HUES64 (cell line): ENCODE measurements around the gene KRIT1.
"Not testable (repeated sequence)": the region's sequence is repeated elsewhere in the genome, so short reads cannot be mapped to it uniquely, and the experiment has no call there.

Source experiments
- H3K27ac ChIP-seq: 2 replicates; pipeline ENCODE4 v1.7.0; 2013; ENCODE audit warnings: low read depth, low read length, inconsistent platforms
- H3K27me3 ChIP-seq: 2 replicates; pipeline ENCODE4 v1.6.1; 2013; ENCODE audit warnings: mild to moderate bottlenecking, low read length; ENCODE audit not compliant: insufficient read depth
- H3K36me3 ChIP-seq: 2 replicates; pipeline ENCODE4 v1.6.1; 2013; ENCODE audit warnings: mild to moderate bottlenecking, low read length; ENCODE audit not compliant: insufficient read depth
- H3K4me1 ChIP-seq: 2 replicates; pipeline ENCODE4 v1.6.1; 2013; ENCODE audit warnings: mild to moderate bottlenecking, low read length, moderate library complexity; ENCODE audit not compliant: insufficient read depth
- H3K4me3 ChIP-seq: 2 replicates; pipeline ENCODE4 v1.5.1; 2013; ENCODE audit warnings: mild to moderate bottlenecking, low read length, moderate library complexity
- H3K9ac ChIP-seq: 2 replicates; pipeline ENCODE4 v1.6.1; 2013; ENCODE audit warnings: mild to moderate bottlenecking, low read depth, low read length
- H3K9me3 ChIP-seq: 2 replicates; pipeline ENCODE4 v1.6.1; 2013; ENCODE audit warnings: low read depth, low read length; ENCODE audit not compliant: insufficient read depth
- WGBS: fragments of 150-250, 120-280 bp; methylation state at CpG from one replicate; pipeline ENCODE4 v1.1.7; 2013; ENCODE audit warnings: missing lambda C conversion rate; 5-methylcytosine and 5-hydroxymethylcytosine counted together

KRIT1 gene

DNA sequence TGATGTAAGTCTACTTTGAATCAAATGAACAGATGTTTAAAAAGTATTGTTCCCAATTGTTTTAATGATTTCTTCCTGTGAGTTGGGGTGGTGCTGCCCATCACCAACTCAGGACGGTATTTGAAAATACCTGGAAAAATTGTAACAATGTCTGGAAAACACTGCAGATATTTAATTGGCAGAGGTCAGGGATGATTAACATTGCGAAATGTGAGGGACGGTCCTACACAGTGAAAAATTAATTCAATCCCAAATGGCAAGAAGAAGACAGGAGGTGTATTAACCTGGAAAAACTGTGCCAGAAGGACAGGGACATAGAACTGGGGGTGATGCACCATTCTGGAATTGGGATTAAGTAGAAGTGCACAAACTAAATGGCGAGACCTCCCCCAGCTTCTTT lies 29.6 kb upstream of the KRIT1 start:
- Histone ChIP-seq H3K4me1 (peaks cover 20% of the 10 kb centered on the region), H3K9ac (no peak overlapping the region), H3K36me3 (no peaks in the 10 kb centered on the region), H3K4me3 (no peak overlapping the region), H3K27ac (no peak overlapping the region), H3K27me3 (no peaks in the 10 kb centered on the region), H3K9me3 (no peaks in the 10 kb centered on the region)
- WGBS: 93% methylated on average over 4 of the region's 4 CpGs

- Histone ChIP-seq H3K9me3 (no peaks in the 10 kb centered on the region), H3K4me3 (no peak overlapping the region), H3K9ac (no peak overlapping the region), H3K27ac (no peak overlapping the region), H3K27me3 (no peaks in the 10 kb centered on the region), H3K4me1 (0 out of 2 replicates have a peak, but pooled peaks cover 18% of the 10 kb centered on the region), H3K36me3 (no peaks in the 10 kb centered on the region)
- no CpG with 5 or more reads among the region's 1 CpG for WGBS
Measured at GRCh38 chr7:92268921-92269320, 23.2 kb upstream of the KRIT1 start.

DNA sequence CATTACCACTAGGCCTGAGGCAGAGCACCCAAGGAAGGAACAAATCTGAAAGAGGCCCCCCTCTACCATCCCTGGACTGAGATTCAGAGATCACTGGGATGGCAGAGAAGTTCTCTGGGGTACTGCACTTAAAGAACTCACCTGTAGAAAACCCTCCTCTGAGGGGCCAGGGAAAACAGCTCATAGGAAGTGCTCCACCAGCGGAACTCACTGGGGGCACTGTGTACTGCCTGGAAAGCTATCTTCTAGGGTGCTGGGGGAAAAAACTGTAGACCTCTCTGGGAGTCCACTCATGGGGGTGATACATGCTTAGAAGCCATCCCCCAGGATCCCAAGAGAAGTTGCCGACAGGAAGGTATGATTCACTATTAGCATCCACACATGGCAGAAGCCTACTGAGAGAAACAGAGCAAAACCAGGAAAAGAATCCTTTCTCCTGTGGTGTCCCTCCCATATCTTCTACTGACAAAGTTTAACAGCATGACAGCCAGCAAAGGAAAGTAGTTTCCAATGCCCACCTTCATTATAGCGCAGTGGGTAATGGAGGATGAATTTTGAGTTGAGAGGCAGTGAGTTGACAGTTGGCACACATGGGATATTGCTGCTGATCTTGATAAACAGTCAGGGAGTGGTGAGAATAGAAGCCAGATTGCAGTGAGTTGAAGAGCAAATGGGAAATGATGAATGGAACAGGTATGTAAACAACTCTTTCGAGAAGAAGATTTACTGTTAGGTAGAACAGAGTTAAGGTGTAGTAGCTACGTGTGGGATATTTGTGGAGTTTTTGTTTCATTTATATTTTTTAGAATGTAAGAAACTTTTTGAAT lies 20.9 kb upstream of the KRIT1 start:
- H3K4me1 ChIP-seq: 0 out of 2 replicates have a peak, but pooled peaks cover 18% of the 10 kb centered on the region
- no peak overlapping the region for H3K27ac ChIP-seq
- WGBS: 88% methylated on average over 5 of the region's 5 CpGs
- H3K36me3 ChIP-seq: no peaks in the 10 kb centered on the region
- H3K9ac ChIP-seq: no peak overlapping the region
- H3K9me3 ChIP-seq: no peaks in the 10 kb centered on the region
- no peaks in the 10 kb centered on the region for H3K27me3 ChIP-seq
- no peak overlapping the region for H3K4me3 ChIP-seq

DNA sequence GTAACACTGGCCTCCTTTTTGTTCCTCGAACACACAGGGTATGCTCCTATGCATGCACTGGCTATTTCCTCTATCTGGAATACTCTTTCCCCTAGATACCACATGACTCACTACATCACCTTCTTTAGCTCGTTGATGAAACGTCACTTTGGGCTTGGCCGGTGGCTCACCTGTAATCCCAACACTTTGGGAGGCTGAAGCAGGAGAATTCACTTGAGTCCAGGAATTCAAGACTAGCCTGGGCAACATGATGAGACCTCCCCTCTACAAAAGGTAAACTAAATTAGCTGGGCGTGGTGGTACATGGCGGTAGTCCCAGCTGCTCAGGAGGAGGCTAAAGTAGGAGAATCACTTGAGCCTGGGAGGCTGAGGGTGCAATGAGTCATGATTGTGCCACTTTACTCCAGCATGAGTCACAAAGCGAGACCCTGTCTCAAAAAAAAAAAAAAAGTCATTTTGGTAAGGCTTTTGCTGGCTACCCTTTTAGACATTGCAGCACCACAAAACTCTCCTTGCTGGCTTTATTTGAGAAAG lies 14.6 kb upstream of the KRIT1 start:
- Histone ChIP-seq H3K4me3 (no peak overlapping the region), H3K4me1 (no peaks in the 10 kb centered on the region), H3K27me3 (no peaks in the 10 kb centered on the region), H3K9me3 (no peaks in the 10 kb centered on the region), H3K36me3 (no peaks in the 10 kb centered on the region), H3K27ac (no peak overlapping the region), H3K9ac (no peak overlapping the region)
- 84% methylated on average over 7 of the region's 7 CpGs for WGBS

GRCh38 chr7:92259610-92260247 lies 14.0 kb upstream of the KRIT1 start:
- Histone ChIP-seq H3K4me1 (no peaks in the 10 kb centered on the region), H3K27me3 (no peaks in the 10 kb centered on the region), H3K4me3 (no peak overlapping the region), H3K36me3 (no peaks in the 10 kb centered on the region), H3K9me3 (no peaks in the 10 kb centered on the region), H3K27ac (no peak overlapping the region), H3K9ac (no peak overlapping the region)
- 99% methylated on average over 2 of the region's 2 CpGs for WGBS

- 84% methylated on average over 3 of the region's 4 CpGs for WGBS
- H3K4me3 ChIP-seq: no peak overlapping the region
- peaks cover 4% of the 10 kb centered on the region; the same call in 1 of the 2 replicates for H3K9me3 ChIP-seq
- no peak overlapping the region for H3K9ac ChIP-seq
- H3K36me3 ChIP-seq: no peaks in the 10 kb centered on the region
- no peaks in the 10 kb centered on the region for H3K27me3 ChIP-seq
- H3K4me1 ChIP-seq: no peaks in the 10 kb centered on the region
- no peak overlapping the region for H3K27ac ChIP-seq
Measured at GRCh38 chr7:92259062-92259461, 13.3 kb upstream of the KRIT1 start.

DNA sequence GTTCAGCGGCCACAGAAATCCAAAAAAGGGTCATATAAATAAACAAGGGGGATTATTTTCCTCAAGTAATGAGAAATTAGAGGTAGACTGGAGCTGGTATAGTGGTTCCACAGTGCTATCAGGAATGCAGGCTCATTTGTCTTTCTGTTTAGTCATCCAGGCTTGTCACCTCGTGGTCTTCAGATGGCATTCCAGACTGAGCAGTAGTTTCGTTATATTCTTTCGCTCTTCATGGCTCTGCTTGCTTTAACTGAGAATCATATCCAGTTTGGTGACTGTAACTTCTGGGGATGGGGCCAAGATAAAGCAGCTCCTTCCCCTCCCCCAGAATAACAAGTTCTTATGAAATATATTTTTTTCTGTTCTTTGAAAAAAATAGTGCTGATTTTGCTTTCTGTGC lies 9.6 kb upstream of the KRIT1 start:
- no peak overlapping the region for H3K4me3 ChIP-seq
- H3K9ac ChIP-seq: no peak overlapping the region
- H3K36me3 ChIP-seq: no peaks in the 10 kb centered on the region
- peaks cover 4% of the 10 kb centered on the region; the same call in 1 of the 2 replicates for H3K9me3 ChIP-seq
- H3K4me1 ChIP-seq: no peaks in the 10 kb centered on the region
- H3K27me3 ChIP-seq: no peaks in the 10 kb centered on the region
- no peak overlapping the region for H3K27ac ChIP-seq
- WGBS: 90% methylated on average over 4 of the region's 4 CpGs

- H3K27ac ChIP-seq, H3K4me1 ChIP-seq, H3K4me3 ChIP-seq, H3K27me3 ChIP-seq, H3K9ac ChIP-seq, H3K36me3 ChIP-seq, H3K9me3 ChIP-seq: not testable (repeated sequence)
- 90% methylated on average over 1 of the region's 1 CpG for WGBS
Measured at GRCh38 chr7:92254800-92255199, 9.1 kb upstream of the KRIT1 start.

- H3K4me1 ChIP-seq: no peaks in the 10 kb centered on the region
- no peaks in the 10 kb centered on the region for H3K27me3 ChIP-seq
- no peak overlapping the region for H3K27ac ChIP-seq
- no peak overlapping the region for H3K4me3 ChIP-seq
- WGBS: 87% methylated on average over 1 of the region's 1 CpG
- peaks cover 4% of the 10 kb centered on the region; the same call in 1 of the 2 replicates for H3K9me3 ChIP-seq
- H3K9ac ChIP-seq: no peak overlapping the region
- no peaks in the 10 kb centered on the region for H3K36me3 ChIP-seq
Measured at GRCh38 chr7:92253251-92253650, 7.5 kb upstream of the KRIT1 start.

DNA sequence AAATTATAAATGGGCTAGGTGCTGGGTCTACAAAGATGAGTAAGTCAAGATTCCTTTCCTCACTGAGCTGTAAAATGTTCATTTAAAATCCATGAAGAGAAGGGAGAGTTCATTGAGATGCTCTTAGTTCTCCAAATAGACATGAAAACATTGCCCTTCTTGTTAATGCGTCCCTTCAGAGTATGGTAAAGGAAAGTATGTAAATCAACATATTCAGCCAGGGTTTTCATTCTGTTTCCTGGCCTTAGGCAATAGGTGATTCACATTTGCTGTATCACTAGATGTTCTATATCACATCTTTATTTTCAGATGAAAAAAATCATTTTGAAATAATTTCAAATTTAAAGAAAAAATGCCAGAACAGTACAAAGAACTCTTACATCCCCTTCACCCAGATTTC lies 5.5 kb upstream of the KRIT1 start:
- H3K9ac ChIP-seq: no peak overlapping the region
- H3K4me3 ChIP-seq: no peak overlapping the region
- no peak overlapping the region for H3K27ac ChIP-seq
- H3K27me3 ChIP-seq: no peaks in the 10 kb centered on the region
- WGBS: 100% methylated on average over 1 of the region's 1 CpG
- H3K4me1 ChIP-seq: peaks cover 13% of the 10 kb centered on the region; the same call in 1 of the 2 replicates
- H3K36me3 ChIP-seq: no peaks in the 10 kb centered on the region
- peaks cover 4% of the 10 kb centered on the region; the same call in 1 of the 2 replicates for H3K9me3 ChIP-seq

DNA sequence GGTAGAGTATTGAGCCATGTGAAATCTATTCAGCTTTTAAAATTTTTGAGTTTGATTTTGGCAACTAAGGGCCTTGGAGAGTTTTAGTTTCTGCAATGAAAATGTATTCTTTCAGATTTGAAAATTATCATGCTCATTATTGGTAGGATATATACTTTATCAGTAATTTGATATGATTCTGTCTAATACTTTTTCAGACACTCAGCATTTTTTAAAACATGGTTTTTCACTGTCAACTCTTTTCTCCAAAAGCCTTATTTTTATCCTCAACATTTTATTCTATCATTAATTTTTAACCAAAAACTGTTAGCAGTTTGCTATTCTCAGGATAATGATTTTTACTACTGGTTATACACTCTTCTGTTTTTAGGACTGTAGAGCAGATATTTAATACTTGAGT lies 4.9 kb upstream of the KRIT1 start:
- no peaks in the 10 kb centered on the region for H3K36me3 ChIP-seq
- H3K9me3 ChIP-seq: peaks cover 4% of the 10 kb centered on the region; the same call in 1 of the 2 replicates
- H3K4me1 ChIP-seq: peaks cover 13% of the 10 kb centered on the region; the same call in 1 of the 2 replicates
- H3K9ac ChIP-seq: no peak overlapping the region
- no peak overlapping the region for H3K4me3 ChIP-seq
- no peak overlapping the region for H3K27ac ChIP-seq
- no peaks in the 10 kb centered on the region for H3K27me3 ChIP-seq
